HG03097 (cell line): ENCODE results near the gene PDE6D.

Source experiments
- ATAC-seq: cut with Tn5 transposase; IDR thresholded peaks from one replicate; pipeline ENCODE4 v1.9.1; 2021; ENCODE audit not compliant: unreplicated experiment, low FRiP score

Gene PDE6D

DNA sequence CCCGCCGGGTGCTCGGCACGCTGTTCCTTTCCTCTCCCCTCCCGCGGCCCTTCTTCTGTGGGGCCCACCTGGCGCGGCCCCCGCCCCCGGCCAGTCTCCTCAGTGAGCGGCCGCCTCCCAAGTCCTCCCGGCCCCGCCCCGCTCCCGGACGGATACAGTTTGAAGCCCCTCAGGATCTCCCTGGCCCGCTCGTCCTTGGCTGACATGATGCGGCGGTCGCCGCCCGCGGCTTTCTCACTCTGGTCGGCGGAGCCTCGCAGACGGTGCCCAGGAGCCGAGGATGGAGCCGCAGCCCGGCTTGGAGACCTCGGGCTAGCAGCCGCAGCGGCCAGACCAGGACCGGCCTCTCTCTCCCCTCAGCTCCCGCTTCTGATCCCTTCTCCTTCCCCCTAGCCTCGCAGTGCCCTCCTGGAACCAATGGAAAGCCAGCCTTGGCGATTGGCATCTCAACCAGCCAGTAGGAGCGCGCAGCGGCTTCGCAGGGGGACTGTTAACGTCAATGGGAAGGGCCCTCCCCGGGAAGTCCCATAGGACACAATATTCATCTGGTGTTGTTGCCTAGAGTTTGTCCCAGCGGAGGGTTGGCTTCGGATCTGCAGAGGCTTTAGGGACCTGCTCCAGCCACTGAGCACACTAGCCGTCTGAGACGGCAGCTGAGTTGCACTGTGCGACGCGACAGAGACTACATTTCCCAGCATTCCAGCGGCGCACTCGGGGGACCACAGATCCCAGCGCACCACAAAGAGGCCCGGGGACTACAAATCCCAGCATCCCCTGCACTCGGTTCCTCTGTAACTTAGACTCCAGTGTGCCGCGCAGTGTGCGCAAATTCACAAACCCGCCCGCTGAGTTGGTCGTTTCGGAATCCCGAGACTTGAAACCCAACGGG lies at the start of gene PDE6D:
TSS of gene PDE6D (minus strand) at position 374 of the 889 bp plus-strand sequence. CDS start at position 206, 168 bp downstream.
- peak; percentile 80 for ATAC-seq

DNA sequence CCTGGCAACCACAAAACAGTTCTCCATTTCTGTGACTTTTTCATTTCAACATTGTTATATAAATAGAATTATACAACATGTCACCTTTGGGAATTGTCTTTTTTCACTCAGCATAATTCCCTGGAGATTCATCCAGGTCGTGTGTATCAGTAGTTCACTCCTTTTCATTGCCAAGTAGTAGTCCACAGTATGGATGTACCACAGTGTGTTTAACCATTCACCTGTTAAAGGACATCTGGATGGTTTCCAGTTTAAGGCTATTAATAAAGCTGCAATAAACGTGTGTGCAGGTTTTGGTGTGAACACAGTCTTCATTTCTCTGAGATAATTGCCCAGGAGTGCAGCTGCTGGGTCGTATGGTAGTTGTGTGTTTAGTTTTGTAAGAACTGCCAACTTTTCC lies 40.8 kb upstream of the PDE6D start:
- no peak for ATAC-seq

DNA sequence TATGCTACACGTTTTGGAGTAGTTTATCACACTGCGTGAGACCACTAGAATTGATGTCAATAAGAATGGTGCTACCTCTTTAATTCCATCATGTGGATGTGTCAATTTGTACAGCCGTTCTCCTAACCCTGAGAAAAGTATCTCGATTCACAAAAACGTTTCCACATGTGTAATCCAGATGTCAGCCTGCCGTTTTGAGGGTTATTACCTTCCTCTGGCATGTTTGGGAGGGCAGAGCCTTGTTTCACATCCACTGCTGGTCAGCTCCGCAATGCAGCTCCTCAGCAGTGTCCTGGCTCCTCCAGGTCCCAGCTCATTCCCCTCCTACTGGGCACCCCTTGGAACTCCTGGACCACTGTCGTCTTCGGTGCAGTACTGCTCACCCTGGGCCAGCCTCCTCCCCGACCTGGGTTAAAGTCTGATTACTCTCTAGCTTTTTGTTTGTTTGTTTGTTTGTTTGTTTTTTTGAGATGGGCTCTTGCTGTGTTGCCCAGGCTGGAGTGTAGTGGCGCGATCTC lies 39.8 kb upstream of the PDE6D start:
- ATAC-seq, result no peak

DNA sequence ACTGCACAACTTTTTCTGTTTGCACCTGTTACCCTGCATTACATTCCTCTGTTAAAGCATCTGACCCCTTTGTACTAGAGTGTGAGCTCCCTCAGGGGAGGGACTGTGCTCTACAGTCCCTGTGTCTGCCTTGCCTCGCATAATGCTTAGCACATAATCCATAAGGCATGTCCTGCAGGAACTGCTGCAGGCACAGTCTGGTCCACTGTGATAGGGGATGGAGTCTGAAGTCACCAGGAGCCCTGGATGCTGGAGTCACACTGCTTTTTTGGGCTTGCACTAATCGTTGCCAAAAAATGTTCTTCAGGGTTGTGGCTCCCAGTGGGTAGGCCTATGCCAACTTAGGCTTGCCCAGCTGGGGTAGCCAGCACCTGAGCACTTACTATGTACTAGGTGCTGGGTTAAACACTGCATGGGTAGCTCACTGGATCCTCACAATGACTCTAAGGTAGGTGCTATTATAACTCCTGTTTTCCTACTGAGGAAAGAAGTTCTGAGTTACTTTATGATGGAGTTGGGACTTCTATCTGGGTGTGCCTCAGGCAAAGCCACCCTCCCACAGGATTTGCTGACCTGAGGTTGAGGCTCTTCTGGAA lies 38.5 kb upstream of the PDE6D start:
- ATAC-seq, result no peak

DNA sequence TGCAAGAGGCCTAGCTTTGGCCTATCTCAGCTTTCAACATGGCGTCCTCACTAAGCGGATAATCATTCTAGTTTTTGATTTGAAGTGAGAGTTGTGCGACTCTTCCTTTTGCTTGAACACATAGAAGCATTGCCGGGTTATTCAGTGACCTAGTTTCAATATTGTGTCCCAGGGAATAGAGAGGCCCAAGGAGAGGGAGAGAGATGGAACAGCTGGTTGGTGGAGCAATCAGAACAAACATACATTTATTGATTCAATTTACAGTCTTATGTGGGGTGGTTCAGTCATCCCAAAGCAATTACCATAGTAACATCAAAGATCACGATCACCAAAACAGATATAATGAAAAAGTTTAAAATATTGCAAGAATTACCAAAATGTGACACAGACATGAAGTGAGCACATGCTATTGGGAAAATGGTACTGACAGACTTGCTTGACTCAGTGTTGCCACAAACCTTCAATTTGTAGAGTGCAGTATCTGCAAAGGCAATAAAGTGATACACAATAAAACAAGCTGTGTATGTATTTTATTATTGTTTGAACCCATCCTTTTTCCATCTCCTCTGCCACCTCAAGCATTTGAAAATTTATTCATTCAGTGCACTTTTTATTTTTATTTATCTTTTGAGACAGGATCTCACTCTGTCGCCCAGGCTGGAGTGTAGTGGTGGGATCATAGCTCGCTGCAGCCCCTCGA lies 35.4 kb upstream of the PDE6D start:
- no peak for ATAC-seq

DNA sequence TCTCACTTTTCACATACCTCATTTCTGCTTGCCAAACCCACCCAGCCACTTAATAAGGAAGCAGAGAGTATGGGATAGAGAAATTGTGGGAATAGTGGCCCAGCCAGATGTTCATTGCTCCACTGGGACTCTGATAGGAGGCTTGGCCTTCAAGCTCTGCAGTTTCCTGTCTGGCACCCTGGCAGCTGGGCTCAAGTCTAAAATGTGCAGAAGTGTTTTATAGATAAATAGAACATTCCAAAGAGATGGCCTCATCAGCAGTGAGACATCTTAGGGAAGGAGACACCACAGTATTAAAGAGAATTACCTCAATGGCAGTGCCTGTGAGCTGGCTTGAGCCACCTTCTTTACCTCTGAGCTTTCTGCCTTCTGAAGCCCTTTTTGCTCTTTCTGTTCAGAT lies 29.8 kb upstream of the PDE6D start:
- ATAC-seq, result no peak

DNA sequence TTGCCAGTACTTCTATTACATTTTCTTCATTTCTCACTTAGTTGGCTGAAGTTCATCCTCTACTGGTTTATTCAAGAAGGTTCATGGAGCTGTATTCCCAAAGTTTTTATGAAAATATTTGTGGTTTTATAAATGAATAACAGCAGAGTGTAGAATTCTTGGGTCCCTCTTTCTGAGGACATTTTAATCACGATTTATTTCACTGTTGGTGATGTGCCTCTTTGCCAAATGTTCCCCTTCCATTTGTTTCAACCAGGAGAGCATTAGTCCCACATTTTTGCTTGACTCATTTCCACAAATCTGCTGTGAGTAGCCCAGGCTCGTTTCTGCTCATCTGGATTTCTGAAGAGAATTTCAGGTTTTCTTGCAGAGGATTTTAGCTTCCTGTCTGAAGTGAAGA lies 25.9 kb upstream of the PDE6D start:
- ATAC-seq, result no peak

DNA sequence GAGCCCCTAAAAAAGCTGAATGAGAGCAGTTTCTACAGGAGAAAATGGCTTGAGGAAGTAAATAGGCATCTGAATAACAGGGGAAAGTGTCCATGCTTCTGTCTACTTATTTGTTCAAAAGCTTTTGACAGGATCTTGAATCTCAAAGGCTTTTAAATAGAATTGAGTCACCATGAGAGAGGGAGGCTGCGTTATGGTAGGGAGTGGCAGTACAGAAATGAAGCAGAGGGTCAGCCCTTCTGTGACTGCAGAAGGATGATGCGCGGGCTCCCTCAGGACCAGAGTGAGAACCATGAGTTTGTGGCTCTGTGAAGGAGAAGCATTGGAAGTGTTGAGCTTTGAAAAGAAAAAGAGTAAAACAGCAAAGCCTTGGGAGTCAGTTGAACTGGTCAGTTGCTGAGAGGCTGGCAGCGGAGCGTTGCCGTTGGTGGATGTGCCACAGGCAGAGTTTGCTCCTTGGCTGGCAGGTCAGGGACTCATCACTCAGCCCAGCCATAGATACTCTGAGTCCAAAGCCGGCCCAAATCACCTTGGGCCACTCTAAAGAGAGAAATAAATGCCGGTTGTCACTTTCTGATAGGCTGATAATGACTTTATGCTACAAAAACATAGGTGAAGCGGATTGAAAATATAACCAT lies 22.5 kb upstream of the PDE6D start:
- no peak for ATAC-seq

DNA sequence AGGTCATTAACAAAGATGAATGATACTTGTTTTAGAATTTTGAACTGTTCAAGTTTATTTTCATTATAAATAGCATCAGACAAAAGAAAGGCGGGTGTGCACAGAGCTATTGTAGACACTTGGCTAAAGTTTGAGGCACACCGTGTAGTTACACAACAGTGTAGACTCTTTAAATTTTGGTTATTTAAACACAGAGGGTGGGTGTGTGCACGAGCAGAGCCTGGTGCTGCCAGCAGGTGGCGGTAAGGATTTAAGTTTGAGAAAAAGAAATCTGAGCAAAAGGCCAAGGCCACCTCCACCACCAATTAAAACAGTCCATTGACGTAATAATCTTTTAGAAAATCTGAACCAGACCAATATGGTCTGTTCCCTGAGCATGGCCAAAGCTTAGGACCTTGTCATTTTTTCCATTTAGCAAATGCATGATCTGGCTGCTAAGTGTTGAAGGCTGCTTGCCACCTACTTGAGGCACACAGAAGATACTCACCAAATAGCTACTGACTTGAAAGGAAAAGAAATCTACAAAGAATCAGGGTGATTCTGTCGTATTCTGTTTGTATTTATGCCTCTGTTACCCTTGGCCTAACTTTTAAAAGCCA lies 19.5 kb upstream of the PDE6D start:
- no peak for ATAC-seq

DNA sequence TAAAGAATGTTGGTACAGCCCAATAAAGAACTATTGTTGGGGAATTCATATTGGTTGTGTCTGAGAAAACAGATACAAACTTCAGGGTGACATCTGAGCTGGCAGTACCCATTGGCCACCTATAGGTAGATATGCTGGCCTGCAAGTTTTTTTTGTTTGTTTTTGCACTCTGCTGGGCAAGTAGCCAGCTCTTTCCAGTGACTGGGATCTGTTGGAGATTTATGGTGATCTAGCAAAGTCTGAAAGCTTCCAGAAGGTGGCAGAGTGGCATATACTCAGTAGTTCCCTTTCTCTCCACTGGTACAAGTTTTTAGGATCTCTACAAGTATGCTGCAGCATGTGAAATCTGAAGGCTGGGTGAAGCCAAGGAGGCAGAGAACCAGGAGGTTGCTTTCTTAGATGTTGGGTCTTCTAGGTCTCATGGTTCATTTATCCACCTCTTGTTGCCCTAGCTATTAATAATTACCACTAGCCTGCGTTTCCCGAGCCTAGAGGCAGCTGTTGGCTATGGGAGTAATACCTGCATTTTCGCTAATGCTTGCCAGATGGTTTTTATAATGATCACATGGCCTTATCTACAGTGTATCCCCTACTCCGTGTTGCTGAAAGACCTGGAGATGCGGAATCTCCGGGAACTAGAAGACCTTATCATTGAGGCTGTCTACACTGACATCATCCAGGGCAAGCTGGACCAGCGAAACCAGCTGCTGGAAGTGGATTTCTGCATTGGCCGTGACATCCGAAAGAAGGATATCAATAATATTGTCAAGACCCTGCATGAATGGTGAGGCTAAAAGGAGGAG lies 14.6 kb upstream of the PDE6D start:
- ATAC-seq, result no peak

DNA sequence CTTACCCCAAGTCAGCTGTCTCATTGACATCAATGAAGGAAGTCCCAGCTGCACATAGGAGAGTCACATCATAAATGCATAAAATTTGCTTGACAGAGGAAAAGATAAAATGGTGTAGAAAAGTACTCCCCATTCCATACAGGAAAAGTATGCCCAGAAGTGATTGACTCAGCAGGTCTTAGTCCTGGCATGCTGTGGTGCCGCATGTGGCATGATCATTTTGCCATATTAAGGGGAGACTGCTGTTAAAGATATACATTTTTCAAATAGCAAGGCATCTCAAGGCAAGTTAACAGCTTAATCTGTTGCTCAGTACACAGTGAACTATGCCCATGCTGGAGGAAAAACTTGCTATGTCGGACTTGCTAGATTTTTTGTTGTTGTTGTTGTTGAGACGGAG lies 13.3 kb upstream of the PDE6D start:
- no peak for ATAC-seq

DNA sequence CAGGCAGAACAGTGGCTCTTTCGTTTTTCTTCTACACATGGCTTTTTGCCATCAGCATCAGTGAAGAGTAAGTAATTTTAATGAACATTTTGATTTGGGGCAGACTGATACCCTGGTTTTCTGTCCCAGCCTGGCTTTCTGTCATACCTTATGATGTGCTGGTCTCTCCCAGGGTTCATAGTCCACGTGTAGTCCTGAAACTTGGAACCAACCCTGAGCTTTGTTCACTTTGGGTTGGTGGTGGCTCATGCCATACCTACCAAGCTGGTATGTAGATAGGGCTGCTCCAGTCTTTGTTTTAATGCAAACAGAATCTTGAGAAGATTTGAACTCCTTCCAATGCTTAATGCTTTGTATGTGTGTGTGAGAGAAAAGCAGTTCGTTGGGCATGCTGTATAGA lies 10.0 kb upstream of the PDE6D start:
- ATAC-seq, result no peak

DNA sequence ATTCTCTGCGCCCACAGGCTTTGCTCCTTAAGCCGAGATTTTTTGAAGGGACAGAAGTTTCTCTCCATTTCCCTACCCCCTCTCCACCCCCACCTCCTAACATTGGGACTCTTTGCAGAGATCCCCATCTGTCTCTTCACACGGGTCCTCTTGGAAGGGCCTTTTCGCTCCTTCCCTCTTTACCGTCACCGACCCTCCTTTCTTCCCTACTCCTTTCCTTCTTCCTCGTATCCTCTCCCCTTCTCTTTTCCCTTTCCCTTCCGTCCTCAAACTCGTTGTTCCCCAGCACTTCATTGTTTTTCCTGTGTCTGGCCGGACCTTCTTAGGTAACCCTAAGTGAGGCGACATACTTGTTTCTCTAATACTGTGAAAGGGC lies 5.8 kb upstream of the PDE6D start:
- no peak for ATAC-seq

DNA sequence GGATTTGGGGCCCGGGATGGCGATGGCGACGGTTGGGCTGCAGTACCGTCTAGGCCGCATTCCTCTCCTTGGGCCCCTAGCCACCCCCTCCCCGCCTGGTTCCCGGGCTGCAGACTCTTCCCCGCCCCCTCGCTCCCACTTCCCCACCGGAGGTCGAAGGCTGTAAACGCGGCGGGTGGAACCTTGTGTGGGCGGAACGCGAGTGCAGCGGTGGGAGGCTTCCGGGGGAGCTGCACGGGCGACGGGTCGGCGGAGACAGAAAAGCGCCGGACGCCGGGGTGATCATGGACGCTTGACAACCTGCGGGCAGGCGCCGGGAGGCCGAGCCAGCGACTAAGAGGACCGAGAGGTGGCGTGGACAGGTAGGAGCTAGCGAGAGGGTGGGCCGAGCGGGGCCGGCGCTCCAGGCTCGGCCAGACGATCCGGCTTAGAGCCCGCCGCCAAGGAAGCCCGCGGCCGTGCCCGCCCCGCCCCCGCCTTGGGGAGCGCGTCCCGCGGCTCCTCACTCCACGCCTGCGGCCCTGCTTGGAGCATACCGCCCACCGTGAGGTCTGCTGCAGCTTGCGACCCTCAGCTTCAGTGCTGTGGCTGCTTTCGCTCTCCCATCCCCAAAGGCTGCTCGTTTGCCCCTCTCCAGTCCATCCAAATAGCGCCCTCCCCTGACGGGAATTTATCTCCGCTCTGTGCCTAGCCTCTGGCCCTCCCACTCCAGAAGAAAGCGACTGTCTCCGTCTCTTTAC lies 5.3 kb upstream of the PDE6D start, which contains the start of gene COPS7B:
TSS of gene COPS7B (plus strand) at position 269 of the 740 bp plus-strand sequence. CDS start 2,126 bp downstream, outside the sequence.
- peak; percentile 57 for ATAC-seq

DNA sequence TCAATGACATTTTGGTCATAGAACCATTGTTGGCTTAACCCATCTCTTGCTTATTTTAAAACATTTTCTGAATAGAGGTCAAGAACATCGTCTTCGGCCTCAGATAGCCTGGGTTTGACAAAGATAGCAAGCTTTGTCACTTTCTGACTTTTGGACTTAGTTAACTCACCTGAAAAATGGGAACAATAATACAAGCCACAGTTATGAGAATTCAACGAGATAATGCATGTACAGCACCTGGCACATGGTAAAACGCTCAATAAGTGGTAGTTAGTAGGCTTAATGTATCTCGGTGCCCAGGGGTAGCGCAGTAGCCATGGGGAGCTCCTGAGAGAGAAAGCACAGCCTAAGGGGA lies 4.7 kb upstream of the PDE6D start:
- ATAC-seq, result no peak

DNA sequence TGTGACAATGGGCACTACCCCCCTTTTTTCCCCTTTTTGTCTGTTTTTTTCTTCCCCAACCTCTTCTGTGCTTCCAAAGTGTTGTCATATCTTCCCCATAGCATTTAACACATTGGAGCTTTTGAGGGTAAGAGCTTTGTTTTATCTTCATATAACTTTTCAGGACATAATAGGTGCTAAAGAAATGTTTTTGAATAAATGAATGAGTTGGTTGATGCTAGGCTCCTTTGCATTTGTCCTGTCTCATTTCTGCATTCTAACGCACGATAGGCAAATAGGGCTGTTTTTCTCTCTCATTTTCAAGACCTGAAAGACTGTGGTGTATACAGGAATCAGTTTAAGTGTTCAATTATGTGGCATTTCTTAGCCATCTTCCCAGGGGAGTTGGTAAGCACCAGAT lies 4.3 kb upstream of the PDE6D start:
- ATAC-seq, result no peak

DNA sequence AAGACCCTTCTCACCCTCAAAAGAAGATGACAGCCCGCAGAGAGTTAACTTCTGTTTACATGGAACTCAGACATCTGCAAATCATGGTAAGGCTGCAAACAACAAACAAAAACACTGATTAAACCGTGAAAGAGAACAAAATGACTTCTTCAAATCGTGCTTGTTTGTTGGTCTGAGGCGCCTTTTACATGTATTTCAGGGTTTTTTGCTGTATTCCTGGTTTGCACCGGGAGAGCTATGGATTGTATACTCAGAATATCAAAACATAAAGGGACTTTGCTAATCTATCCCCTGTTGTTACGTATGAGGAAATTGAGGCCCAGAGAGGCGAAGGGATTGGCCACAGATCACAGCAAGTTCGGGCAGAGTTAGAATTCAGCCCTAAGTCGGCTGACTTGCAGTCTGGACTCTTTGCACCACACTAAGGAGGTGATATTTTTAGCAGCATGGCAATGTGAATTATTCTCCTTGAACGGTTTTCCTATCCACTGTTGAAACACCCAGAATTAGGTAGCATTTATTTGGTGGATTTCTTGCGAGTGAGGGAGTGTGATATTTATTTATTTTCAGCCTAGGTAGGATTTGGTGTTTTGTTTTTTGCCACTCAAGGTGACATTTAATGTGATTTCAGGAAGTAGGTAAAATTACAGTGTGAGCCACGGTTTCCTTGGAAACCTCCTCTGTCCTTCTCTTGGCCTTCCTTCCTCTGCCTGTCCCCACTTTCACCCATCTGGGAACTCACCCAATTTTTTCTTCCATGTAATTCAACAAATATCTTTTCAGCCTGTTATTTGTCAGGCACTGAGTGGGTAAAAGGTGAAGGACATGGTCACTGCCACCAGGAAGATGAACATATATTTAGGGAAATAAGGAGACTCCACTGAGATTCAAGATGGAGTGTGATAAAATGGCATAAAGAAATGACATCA lies 980 bp upstream of the PDE6D start:
- no peak for ATAC-seq
